H1 (cell line): ENCODE results near the gene PTPRG. TPM values are rescaled to one million over a fixed set of nuclear protein-coding genes. Genes with fewer than 3 reads are reported as not detected.

ENCODE experiments used
- CTCF ChIA-PET: fragments of 300-600 bp; sonication (Branson Sonifier 250); formaldehyde crosslinking; loops from one replicate; lab custom pipeline; 2021; ENCODE audit not compliant: partially characterized antibody; lab: Charles Lee
- POLR2A ChIA-PET: fragments of 300-600 bp; sonication (Branson Sonifier 250); formaldehyde crosslinking; loops from one replicate; lab custom pipeline; 2021; ENCODE audit warnings: inconsistent platforms; ENCODE audit not compliant: partially characterized antibody; lab: Charles Lee
- DNase-seq, 2 experiments: peaks; one replicate each; pipeline versions ENCODE4 v3.0.0 to v3.0.0-alpha.2; 2010 to 2022; ENCODE audit warnings: low spot score in 2 of 2, low read depth in 1 of 2, mixed read lengths in 1 of 2
- FAIRE-seq: peaks from 2 replicates; lab custom pipeline; 2011; peaks lifted over from hg19 to GRCh38; lab: Jason Lieb, UNC
- H2AFZ ChIP-seq: 2 replicates; pipeline ENCODE4 v1.8.1; 2012; ENCODE audit warnings: low read length, inconsistent platforms
- H2AK5ac ChIP-seq: 2 replicates; pipeline ENCODE4 v1.6.1; 2013; ENCODE audit warnings: low read depth, low read length
- H2BK120ac ChIP-seq: replicated peaks from 2 replicates; pipeline ENCODE3; 2013; ENCODE audit warnings: low read depth, low read length, inconsistent platforms
- H2BK12ac ChIP-seq: 2 replicates; pipeline ENCODE4 v1.6.1; 2013; ENCODE audit warnings: low read depth, low read length
- H2BK15ac ChIP-seq: 2 replicates; pipeline ENCODE4 v1.6.1; 2013; ENCODE audit warnings: low read length
- H2BK20ac ChIP-seq: 2 replicates; pipeline ENCODE4 v1.6.1; 2013; ENCODE audit warnings: low read length
- H2BK5ac ChIP-seq: 2 replicates; pipeline ENCODE4 v1.6.1; 2013; ENCODE audit warnings: low read depth, low read length
- H3K14ac ChIP-seq: 2 replicates; pipeline ENCODE4 v1.6.1; 2013; ENCODE audit warnings: inconsistent platforms; ENCODE audit not compliant: insufficient read length
- H3K18ac ChIP-seq: 2 replicates; pipeline ENCODE4 v1.6.1; 2013; ENCODE audit warnings: low read length; ENCODE audit errors: extremely low read depth
- H3K23ac ChIP-seq: 2 replicates; pipeline ENCODE4 v1.6.1; 2013; ENCODE audit warnings: inconsistent platforms; ENCODE audit not compliant: insufficient read length
- H3K23me2 ChIP-seq: 2 replicates; pipeline ENCODE4 v1.6.1; 2013; ENCODE audit warnings: low read depth, low read length
- H3K27ac ChIP-seq: 2 replicates; pipeline ENCODE4 v1.6.1; 2011; ENCODE audit warnings: low read depth, low read length, inconsistent platforms
- H3K27me3 ChIP-seq, 4 experiments: replicated peaks in 1 of 4; 1 replicate in 1 of 4; 2 replicates in 3 of 4; pipeline versions ENCODE4 v1.6.1 to v1.8.1; 2011 to 2013; ENCODE audit warnings: low read length in 3 of 4, mild to moderate bottlenecking in 3 of 4, inconsistent platforms in 2 of 4, mixed read lengths in 2 of 4, moderate library complexity in 1 of 4; ENCODE audit not compliant: control insufficient read depth in 3 of 4, insufficient read depth in 3 of 4; ENCODE audit errors: extremely low read depth in 1 of 4
- H3K36me3 ChIP-seq, 4 experiments: 2 replicates each; pipeline versions ENCODE4 v1.6.1 to v1.8.1; 2011 to 2013; ENCODE audit warnings: mild to moderate bottlenecking in 4 of 4, low read length in 3 of 4, moderate library complexity in 2 of 4, control low read depth in 1 of 4, inconsistent platforms in 1 of 4; ENCODE audit not compliant: insufficient read depth in 4 of 4, control insufficient read depth in 2 of 4
- H3K4ac ChIP-seq: replicated peaks from 2 replicates; pipeline ENCODE3; 2013; ENCODE audit warnings: low read length, low read depth, mixed read lengths, inconsistent platforms; ENCODE audit not compliant: insufficient read length
- H3K4me1 ChIP-seq, 4 experiments: replicated peaks in 1 of 4; 1 replicate in 1 of 4; 2 replicates in 3 of 4; pipeline versions ENCODE4 v1.6.1 to v1.8.1; 2011 to 2013; ENCODE audit warnings: low read length in 3 of 4, inconsistent platforms in 2 of 4, mixed read lengths in 1 of 4; ENCODE audit not compliant: insufficient read depth in 4 of 4, control insufficient read depth in 3 of 4
- H3K4me2 ChIP-seq, 2 experiments: 2 replicates each; pipeline versions ENCODE4 v1.6.1 to v1.8.1; 2011 to 2013; ENCODE audit warnings: low read depth in 2 of 2, low read length in 2 of 2, control low read depth in 1 of 2, inconsistent platforms in 1 of 2, mild to moderate bottlenecking in 1 of 2; ENCODE audit not compliant: insufficient read depth in 1 of 2
- H3K4me3 ChIP-seq, 4 experiments: fragments of 200-600, 300-600 bp in 1 of 4; sonication (generic), shearing (Covaris generic), sonication (Bioruptor Twin) in 1 of 4; 2 replicates each; pipeline versions ENCODE4 v1.5.1 to v1.8.1; 2011 to 2016; ENCODE audit warnings: low read length in 4 of 4, low read depth in 3 of 4, control low read depth in 2 of 4, inconsistent platforms in 2 of 4, mild to moderate bottlenecking in 2 of 4, mixed read lengths in 1 of 4, moderate library complexity in 1 of 4; ENCODE audit not compliant: insufficient read depth in 2 of 4; ENCODE audit errors: extremely low read depth in 1 of 4
- H3K56ac ChIP-seq: replicated peaks from 2 replicates; pipeline ENCODE3; 2013; ENCODE audit warnings: low read depth, mild to moderate bottlenecking, mixed read lengths, low read length, inconsistent platforms; ENCODE audit not compliant: insufficient read length
- H3K79me1 ChIP-seq: 2 replicates; pipeline ENCODE4 v1.6.1; 2013; ENCODE audit warnings: low read depth, low read length, control low read depth
- H3K79me2 ChIP-seq, 2 experiments: 2 replicates each; pipeline versions ENCODE4 v1.6.1 to v1.8.1; 2012 to 2013; ENCODE audit warnings: low read length in 2 of 2, mild to moderate bottlenecking in 2 of 2, inconsistent platforms in 1 of 2; ENCODE audit not compliant: insufficient read depth in 2 of 2, control insufficient read depth in 1 of 2
- H3K9ac ChIP-seq, 4 experiments: replicated peaks in 1 of 4; 1 replicate in 1 of 4; 2 replicates in 3 of 4; pipeline versions ENCODE4 v1.6.1 to v1.8.1; 2011 to 2013; ENCODE audit warnings: low read depth in 3 of 4, low read length in 3 of 4, control low read depth in 2 of 4, mild to moderate bottlenecking in 2 of 4, moderate library complexity in 2 of 4, inconsistent platforms in 1 of 4; ENCODE audit errors: extremely low read depth in 1 of 4
- H3K9me3 ChIP-seq, 2 experiments: 2 replicates each; pipeline versions ENCODE4 v1.6.1 to v1.8.1; 2012 to 2013; ENCODE audit warnings: mild to moderate bottlenecking in 2 of 2, moderate library complexity in 2 of 2, control low read depth in 1 of 2, inconsistent platforms in 1 of 2, low read depth in 1 of 2, low read length in 1 of 2, mixed read lengths in 1 of 2; ENCODE audit not compliant: insufficient read depth in 2 of 2
- H4K20me1 ChIP-seq, 2 experiments: replicated peaks in 1 of 2; 2 replicates each; pipeline versions ENCODE3 to v1.8.1; 2011 to 2013; ENCODE audit warnings: inconsistent platforms in 2 of 2, low read length in 2 of 2, mild to moderate bottlenecking in 1 of 2; ENCODE audit not compliant: insufficient read depth in 2 of 2, control insufficient read depth in 1 of 2
- H4K5ac ChIP-seq: 2 replicates; pipeline ENCODE4 v1.6.1; 2013; ENCODE audit warnings: low read length, low read depth, mixed read lengths, inconsistent platforms; ENCODE audit not compliant: insufficient read length
- H4K8ac ChIP-seq: 2 replicates; pipeline ENCODE4 v1.8.0; 2013; ENCODE audit warnings: mild to moderate bottlenecking, moderate library complexity, low read length, inconsistent platforms; ENCODE audit not compliant: insufficient read depth; ENCODE audit errors: extremely low read depth
- H4K91ac ChIP-seq: replicated peaks from 2 replicates; pipeline ENCODE3; 2013; ENCODE audit warnings: low read length, mixed read lengths, inconsistent platforms; ENCODE audit not compliant: insufficient read length
- FOSL1 ChIP-seq: IDR thresholded peaks from 2 replicates; pipeline ENCODE4 v1.6.1; 2011; ENCODE audit warnings: mild to moderate bottlenecking, low read depth, low read length, moderate library complexity; ENCODE audit not compliant: insufficient read depth
- RAD21 ChIP-seq, 2 experiments: IDR thresholded peaks in 1 of 2; conservative IDR thresholded peaks in 1 of 2; 2 replicates each; pipeline ENCODE4 v1.6.1; 2011; ENCODE audit warnings: low read depth in 2 of 2, low read length in 2 of 2, improper control_type of control experiment in 1 of 2, inconsistent platforms in 1 of 2, mild to moderate bottlenecking in 1 of 2, moderate library complexity in 1 of 2
- WGBS, 2 experiments: shearing (Covaris generic) in 1 of 2; methylation state at CpG; one replicate each; pipeline versions ENCODE4 v1.1.6 to v1.1.7; 2013 to 2015; ENCODE audit warnings: low lambda C conversion rate in 2 of 2, mixed read lengths in 2 of 2, inconsistent platforms in 1 of 2, low coverage in 1 of 2, missing lambda C conversion rate in 1 of 2; ENCODE audit not compliant: insufficient replicate concordance in 2 of 2, insufficient coverage in 1 of 2, insufficient read length in 1 of 2; ENCODE audit errors: extremely low coverage in 1 of 2, missing lambda C conversion rate in 1 of 2; 5-methylcytosine and 5-hydroxymethylcytosine counted together
- polyA plus RNA-seq, 7 experiments: library from polyadenylated mRNA; depleted of rRNA in 3 of 7; stranded (reverse) in 5 of 7; unstranded in 2 of 7; fragments of >200 nt in 5 of 7; fragments of 200-250 nt in 2 of 7; gene quantifications; 1 replicate in 5 of 7; 2 replicates in 1 of 7; 4 replicates in 1 of 7; pipeline versions ENCODE4 v1.2.1 to v1.2.3, GENCODE V29; 2011 to 2013; ENCODE audit warnings: missing spikeins in 2 of 7, mixed read lengths in 2 of 7
- total RNA-seq: library from RNA; stranded (reverse); fragmentation: NEBNext Ultra II Directional; extraction: Animal tissue kit (Norgen Biotek cat#: 25700); gene quantifications from 2 replicates; pipeline ENCODE4 v1.2.1, GENCODE V29; 2021

The PTPRG gene
- total and polyA plus RNA-seq, 2 of the 8 experiments (the other 6 are each of a cell fraction or from before 2014, with no cell fraction given) = 23.3 to 96.2 TPM

GRCh38 chr3:61894988-61895935 lies 333.9 kb downstream of the PTPRG start:
- FAIRE-seq (peak; percentile 57), DNase-seq (no peak)
- 55% methylated on average over 7 of the region's 7 CpGs; no CpG with 5 or more reads in 1 of the 2 experiments for WGBS, 2 experiments
- 0 out of 4 replicates have a peak overlapping the region, but pooled peaks of 1 of the 2 experiments have one; percentile 0 for H3K4me2 ChIP-seq
- H3K4me1 ChIP-seq = peaks cover 4 to 14% (median 9%) of the 10 kb centered on the region in 4 experiments; a peak in 5 of 7 replicates
- H3K27me3 ChIP-seq = no peaks in the 10 kb centered on the region
- peaks cover 3% of the 10 kb centered on the region; the same call in 1 of the 2 replicates for H3K79me1 ChIP-seq
- no peak overlapping the region for H2BK120ac ChIP-seq
- H3K9me3 ChIP-seq = no peaks in the 10 kb centered on the region
- POLR2A ChIA-PET = no interaction called here
- H3K9ac ChIP-seq = no peak overlapping the region
- H2BK20ac ChIP-seq = no peak overlapping the region
- H3K4me3 ChIP-seq = no peak overlapping the region
- no peak overlapping the region for H3K56ac ChIP-seq
- no peak overlapping the region for H3K14ac ChIP-seq
- no peak overlapping the region for H4K8ac ChIP-seq
- H4K20me1 ChIP-seq = peaks cover 3 to 5% of the 10 kb centered on the region in 2 experiments
- CTCF ChIA-PET = interaction anchor here (0.6 to 1.8 kb wide), 9 partner anchors 10 to 293 kb away, joined by 3 to 13 read pairs (median 3); no protein-coding TSS in a partner anchor
- H2BK5ac ChIP-seq = no peak overlapping the region
- no peak overlapping the region for H3K4ac ChIP-seq
- H3K23me2 ChIP-seq = no peaks in the 10 kb centered on the region
- H3K79me2 ChIP-seq = peaks cover 0 to 88% of the 10 kb centered on the region in 2 experiments; a peak in 3 of 4 replicates
- no peaks in the 10 kb centered on the region for H3K36me3 ChIP-seq
- no peak overlapping the region for H2AFZ ChIP-seq
- H3K27ac ChIP-seq = peak overlapping the region; percentile 5; the same call in 1 of the 2 replicates
- H4K5ac ChIP-seq = no peak overlapping the region
- H2AK5ac ChIP-seq = no peak overlapping the region
- H3K18ac ChIP-seq = no peak overlapping the region
- H3K23ac ChIP-seq = no peak overlapping the region
- no peak overlapping the region for H4K91ac ChIP-seq
- no peak overlapping the region for H2BK12ac ChIP-seq
- no peak overlapping the region for H2BK15ac ChIP-seq
- TF ChIP-seq FOSL1 (no peak), RAD21 (IDR thresholded peaks at IDR 0.05 in 1 of 2, conservative IDR thresholded peaks at IDR 0.05 in 1 of 2; ENCODE audit: low read depth in 2 of 2, low read length in 2 of 2) (peak; percentile 22 to 28; a peak in 2 of 4 replicates)
